Activated T-cell treated with anti-CD3 and anti-CD28 coated beads for 1 hour (primary cell): ENCODE data around the gene ANKMY1.

Source experiments
- DNase-seq: peaks from one replicate; pipeline ENCODE4 v3.0.0-alpha.2; 2020; ENCODE audit warnings: low read depth

Gene ANKMY1

GRCh38 chr2:240447934-240448333 lies 109.9 kb downstream of the ANKMY1 start:
- DNase-seq, result no peak

GRCh38 chr2:240447331-240447730 lies 110.5 kb downstream of the ANKMY1 start:
- no peak for DNase-seq

GRCh38 chr2:240446664-240447175 lies 111.1 kb downstream of the ANKMY1 start:
- DNase-seq, result no peak

GRCh38 chr2:240445961-240446663 lies 111.7 kb downstream of the ANKMY1 start:
- DNase-seq, result no peak

GRCh38 chr2:240444464-240444863 lies 113.3 kb downstream of the ANKMY1 start:
- DNase-seq, result no peak

- DNase-seq, result no peak
These were observed 113.9 kb downstream of the ANKMY1 start for GRCh38 chr2:240443891-240444301.

GRCh38 chr2:240442891-240443715 lies 114.7 kb downstream of the ANKMY1 start:
- DNase-seq, result no peak

GRCh38 chr2:240441993-240442411 lies 115.8 kb downstream of the ANKMY1 start:
- DNase-seq, result no peak

- no peak for DNase-seq
These were observed 116.3 kb downstream of the ANKMY1 start for GRCh38 chr2:240441326-240441992.

- no peak for DNase-seq
These were observed 117.0 kb downstream of the ANKMY1 start for GRCh38 chr2:240440704-240441320.

GRCh38 chr2:240440251-240440650 lies 117.5 kb downstream of the ANKMY1 start:
- no peak for DNase-seq

- DNase-seq, result no peak
These were observed 118.1 kb downstream of the ANKMY1 start for GRCh38 chr2:240439698-240440151.

- DNase-seq, result no peak
These were observed 118.7 kb downstream of the ANKMY1 start for GRCh38 chr2:240438810-240439697.

GRCh38 chr2:240437861-240438809 lies 119.7 kb downstream of the ANKMY1 start:
- peak; percentile 62 for DNase-seq

GRCh38 chr2:240437551-240437860 lies 120.3 kb downstream of the ANKMY1 start:
- DNase-seq, result no peak

- no peak for DNase-seq
These were observed 120.9 kb downstream of the ANKMY1 start for GRCh38 chr2:240436683-240437550.

- DNase-seq, result no peak
These were observed 121.7 kb downstream of the ANKMY1 start for GRCh38 chr2:240435948-240436682.

- DNase-seq, result peak; percentile 39
These were observed 122.3 kb downstream of the ANKMY1 start, which contains the start of gene GPC1 for GRCh38 chr2:240435457-240435947. TSS of gene GPC1 (plus strand) at chr2:240435663. CDS start at chr2:240435919, 256 bp downstream.
